ENCODE data around the gene MAB21L1. TPM values are rescaled to one million over a fixed set of nuclear protein-coding genes. Genes with fewer than 3 reads are reported as not detected.

The MAB21L1 gene
- polyA plus RNA-seq, 1 donor, result 7.0 TPM

DNA sequence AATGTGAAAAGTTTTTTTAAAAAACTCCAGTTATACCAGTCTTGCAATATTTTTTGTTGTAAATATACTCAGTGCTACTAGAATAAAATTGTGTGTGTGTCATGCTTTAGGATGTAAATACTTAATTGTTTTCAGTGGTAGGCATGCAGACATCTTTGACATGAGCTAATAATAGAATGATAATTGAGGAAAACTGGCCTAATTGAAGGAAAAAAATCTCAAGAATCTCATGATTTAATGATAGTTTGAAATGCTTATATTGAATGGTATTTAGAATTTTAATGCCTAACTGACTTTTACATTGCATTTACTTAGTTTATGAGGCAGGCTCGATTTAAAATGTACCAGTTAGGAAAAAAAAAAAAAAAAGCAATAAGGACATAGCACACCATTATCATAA lies 3.2 kb upstream of the MAB21L1 start:
- DNase-seq (ENCODE audit: low read depth), result no peak

- DNase-seq (ENCODE audit: low read depth), result no peak
These were observed 2.6 kb upstream of the MAB21L1 start for GRCh38 chr13:35479038-35479492.

DNA sequence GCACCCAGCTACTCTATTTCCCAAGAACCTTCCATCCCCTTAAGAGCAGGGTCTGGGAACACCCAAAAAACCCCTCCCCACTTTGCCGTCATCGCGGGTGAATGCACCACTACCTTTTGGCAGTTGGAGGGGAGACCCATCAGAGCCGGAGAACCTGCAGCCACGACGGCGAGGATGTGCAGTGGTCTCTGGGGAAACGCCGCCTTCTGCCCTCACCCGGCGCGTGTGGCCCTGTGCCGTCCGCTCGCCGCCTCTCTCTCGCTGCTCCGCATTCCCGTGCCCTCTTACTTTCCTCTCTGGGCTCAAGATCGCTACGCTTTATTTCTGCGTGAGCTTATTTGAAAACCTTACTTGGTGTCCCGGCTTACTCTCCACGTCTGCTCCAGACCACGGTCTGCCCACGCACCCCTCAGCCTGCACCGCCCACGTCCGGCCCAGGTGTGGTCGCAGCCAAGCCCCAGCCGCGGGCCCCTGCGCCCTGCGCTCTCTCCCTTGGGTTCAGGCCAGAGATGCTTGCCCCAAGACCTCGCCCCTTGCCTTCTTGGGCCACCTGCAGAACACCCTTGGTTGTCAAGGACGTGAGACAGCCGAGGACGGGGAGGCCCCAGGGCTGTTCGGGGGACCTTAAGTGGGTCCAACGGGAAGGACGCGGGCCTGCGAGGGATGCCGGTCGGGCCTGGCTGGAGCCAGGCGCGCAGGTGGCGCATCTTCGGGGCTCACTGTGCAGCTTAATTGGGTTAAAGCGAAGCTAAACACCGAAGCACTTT lies 2.0 kb upstream of the MAB21L1 start:
- DNase-seq (ENCODE audit: low read depth), result no peak

DNA sequence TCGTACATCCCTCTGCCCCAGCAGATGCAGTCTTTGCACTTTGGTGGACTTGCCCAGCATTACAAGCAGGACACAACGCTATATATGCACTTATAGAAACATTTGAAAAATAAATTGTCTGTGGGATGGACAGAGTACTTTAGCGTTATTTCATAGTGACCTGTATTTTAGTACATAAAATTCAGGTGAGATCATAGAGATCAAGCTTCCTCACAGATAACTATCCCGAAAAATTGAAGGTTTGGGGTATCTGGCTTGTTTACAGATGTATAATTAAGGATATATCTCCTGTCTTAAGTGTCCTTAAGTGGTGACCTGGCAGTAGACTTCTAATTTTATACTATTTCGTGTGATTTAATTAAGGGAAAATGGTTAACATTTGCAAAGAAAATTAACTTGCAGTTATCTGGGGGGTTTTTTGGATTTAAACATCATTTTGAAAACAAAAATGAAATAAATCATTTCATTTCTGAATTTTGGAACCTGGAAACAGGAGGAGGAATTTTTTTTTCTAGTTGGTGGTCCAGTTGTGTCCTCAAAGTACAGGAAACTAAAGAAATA lies 977 bp upstream of the MAB21L1 start:
- DNase-seq (ENCODE audit: low read depth), result no peak

DNA sequence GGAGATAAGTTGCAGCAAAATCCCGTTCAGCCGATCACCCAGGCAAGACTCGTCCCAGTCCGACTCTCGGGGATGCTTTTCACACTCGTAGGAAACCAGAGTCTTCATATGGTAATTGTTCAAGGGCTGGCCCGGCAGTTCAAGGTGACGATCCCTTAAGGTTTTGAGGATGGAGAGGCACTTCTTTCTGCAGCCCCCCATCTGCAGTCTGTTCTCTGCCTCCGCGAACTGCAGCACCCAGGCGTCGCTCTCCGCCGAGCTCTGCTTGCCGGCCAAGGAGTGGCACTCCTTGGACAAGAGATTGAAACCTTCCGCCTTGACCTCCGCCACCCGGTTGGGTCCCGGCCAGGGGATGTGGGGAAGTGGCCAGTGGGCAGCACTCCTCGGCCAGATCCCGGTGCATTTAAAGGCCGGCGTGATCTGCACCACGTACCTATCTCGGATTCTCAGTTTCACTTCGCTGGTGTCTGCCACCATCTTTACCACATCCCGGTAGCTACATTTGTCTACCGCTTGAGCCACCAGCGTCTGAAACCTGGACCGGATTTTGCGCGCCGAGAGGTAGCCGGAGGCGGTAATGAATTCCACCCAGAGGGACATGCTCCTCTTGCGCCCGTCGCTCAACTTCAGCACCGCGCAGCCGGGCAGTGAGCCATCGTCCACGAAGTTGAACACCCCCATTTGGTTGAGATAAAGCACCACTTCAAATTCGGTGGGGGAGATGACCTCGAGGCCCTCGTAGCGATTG lies 1.1 kb downstream of the MAB21L1 start:
- DNase-seq (ENCODE audit: low read depth), result no peak

DNA sequence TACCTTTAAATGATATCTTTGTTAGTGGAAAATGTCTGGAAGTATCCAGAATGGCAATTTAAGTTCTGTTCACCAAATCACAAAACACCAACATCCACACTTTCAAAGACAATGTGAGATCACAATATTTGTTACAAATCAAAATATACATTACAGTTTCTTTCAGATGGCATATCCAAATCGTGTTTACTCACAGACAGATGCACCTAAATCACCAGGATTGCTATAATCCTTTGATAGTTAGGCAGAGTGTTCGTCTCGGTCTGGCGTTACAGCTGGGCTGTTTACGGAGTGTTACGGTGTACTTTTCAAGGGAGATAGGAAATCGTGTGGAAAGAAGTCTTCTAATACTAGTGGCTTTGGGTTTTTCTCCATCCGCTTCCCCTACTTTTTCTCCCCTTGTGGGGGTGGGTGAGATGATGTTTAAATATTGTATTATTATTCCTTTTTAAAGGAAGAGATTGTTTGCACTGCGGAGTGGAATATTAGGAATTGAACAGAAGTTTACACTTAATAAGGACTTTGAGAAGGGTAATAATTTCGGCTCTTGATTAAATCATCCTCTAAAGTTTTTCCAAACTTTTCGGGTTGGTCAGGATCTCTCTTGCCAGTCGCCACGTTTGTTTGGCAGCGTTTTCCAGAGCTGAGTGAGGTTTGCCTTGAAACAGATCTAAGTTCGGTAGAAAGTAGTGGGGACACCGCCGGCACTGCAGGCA lies 1.8 kb downstream of the MAB21L1 start:
- DNase-seq (ENCODE audit: low read depth), result no peak

DNA sequence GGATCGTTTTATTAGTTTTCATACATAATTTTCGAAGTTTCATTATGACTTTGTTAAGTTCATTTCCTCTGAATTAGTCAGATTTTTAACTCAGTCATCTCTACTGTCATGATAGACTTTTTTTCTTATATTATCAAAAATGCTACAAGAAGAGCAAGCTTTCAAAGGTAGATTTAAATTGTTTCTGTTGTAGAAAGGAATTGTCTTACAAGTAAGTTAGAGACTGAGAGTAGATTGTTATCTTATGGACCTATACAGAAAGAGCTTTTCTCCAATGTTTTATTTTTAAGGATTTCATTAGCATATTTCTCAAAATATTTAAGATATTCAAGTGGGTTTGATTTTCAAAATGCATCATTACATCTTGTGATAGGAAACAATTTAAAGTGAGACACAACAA lies 2.7 kb downstream of the MAB21L1 start:
- no peak for DNase-seq (ENCODE audit: low read depth)

- DNase-seq (ENCODE audit: low read depth), result no peak
These were observed 3.2 kb downstream of the MAB21L1 start for GRCh38 chr13:35473206-35473775.

- no peak for DNase-seq (ENCODE audit: low read depth)
These were observed 4.1 kb downstream of the MAB21L1 start for GRCh38 chr13:35472323-35472881.

DNA sequence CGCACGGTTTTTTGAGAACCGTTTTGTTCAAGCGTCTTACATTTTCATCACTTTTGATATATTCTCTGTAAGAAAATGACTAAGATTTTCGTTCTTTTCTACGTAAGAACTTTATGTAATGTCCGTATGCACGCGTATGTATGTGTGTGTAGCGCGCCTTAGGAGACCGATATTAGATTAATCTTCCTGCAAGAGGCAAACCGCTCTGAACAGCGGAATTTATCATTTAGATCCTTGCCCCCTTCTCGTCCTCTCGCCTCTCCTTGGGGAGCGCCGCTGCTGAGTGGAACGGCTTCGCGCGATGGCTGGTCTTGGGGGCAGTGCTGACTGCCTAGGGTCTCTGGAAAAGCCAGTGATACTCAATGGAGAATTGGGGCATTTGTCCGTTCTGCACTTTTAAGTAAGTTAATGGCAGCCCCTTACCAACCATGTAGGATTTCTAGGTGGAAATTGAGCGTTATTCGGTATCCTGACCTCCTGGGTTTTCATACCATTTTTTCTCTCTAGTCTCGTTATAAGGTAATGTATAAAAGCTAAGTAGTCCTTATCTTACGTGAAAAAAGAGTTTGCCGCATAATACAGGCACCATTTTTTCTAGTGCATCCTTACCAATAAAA lies 4.7 kb downstream of the MAB21L1 start:
- no peak for DNase-seq (ENCODE audit: low read depth)

DNA sequence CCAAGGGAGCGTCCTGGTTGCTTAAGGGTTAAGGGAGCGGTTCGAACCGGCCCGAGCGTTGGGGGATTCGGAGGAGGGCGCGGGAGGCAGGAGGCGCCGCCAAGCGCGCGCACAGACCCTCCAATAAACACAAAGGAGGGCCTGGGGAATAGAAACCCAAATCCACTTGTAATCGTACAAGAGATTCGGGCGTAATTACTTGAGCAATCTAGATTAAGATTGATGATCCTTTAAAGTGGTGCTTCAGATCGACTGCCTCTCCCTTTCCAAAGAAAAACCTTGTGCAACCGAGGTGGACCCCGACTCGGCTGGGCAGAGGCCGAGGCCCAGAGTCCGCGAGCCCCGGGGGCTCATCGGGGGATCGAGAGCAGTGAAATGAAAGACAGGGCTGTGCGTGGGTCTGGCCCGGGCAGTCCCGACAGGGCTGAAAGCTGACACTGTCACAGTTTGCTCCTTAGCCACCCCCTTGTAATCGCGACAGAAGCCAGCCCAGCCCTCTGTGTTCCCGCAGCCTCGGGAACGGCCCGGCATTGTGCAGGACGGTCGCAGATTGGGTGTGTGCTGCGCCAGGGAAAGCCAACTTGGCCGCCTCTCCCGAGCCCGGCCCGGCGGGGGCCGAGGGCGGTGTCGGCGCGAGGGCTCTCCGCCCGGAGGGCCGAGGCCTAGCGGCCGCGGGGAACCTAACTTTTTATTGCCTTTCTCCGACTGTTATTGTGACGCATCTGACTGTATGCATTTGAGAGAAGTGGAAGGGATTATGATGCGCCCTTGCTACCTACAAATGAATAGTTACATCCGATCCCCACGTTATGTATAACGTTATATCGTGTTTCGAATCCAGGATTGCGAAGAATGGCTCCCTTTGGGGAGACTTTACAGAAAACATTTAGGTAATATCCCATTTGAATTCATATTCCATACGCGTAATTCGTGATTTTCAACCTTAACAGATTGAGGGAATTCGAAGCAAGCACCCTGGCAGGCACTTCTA lies 5.5 kb downstream of the MAB21L1 start:
- no peak for DNase-seq (ENCODE audit: low read depth)

- DNase-seq (ENCODE audit: low read depth), result no peak
These were observed 6.5 kb downstream of the MAB21L1 start for GRCh38 chr13:35469806-35470525.

- no peak for DNase-seq (ENCODE audit: low read depth)
These were observed 8.3 kb downstream of the MAB21L1 start for GRCh38 chr13:35468195-35468594.

- DNase-seq (ENCODE audit: low read depth), result no peak
These were observed 11.1 kb downstream of the MAB21L1 start for GRCh38 chr13:35465371-35465770.

DNA sequence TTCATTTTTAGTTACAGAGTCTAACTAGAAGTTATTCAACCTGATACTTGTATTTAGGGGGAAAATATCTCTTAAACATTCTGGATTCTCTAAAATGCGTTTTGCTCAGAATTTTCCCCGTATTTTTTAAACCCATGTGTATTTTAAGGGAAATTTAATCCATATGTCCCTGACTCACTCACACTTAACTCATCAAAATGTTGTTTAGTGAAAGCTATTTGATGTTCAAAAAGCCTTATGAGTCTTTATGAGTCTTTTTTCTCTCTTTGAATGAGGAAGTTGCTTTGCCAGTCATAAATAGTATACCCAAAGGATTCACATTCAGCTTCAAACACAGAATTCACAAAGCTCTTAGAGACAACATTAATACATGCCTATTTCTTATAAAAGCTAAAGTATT lies 16.4 kb downstream of the MAB21L1 start:
- DNase-seq (ENCODE audit: low read depth), result no peak

DNA sequence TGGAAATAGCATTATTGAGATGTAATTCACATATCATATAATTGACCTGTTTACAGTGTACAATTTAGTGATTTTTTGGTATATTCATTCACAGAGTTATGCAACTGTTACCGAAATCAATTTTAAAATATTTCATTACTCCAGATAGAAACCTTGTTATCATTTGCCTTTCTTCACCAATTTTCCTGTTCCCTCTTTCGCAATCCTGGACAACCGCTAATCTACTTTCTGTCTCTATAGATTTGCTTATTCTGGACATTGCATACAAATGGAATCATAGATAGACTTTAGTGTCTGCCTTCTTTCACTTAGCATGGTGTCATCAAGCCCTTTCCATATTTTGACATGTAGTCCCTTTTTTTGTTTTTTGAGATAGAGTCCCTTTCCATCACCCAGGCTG lies 19.2 kb downstream of the MAB21L1 start:
- no peak for DNase-seq (ENCODE audit: low read depth)

GRCh38 chr13:35455022-35455421 lies 21.5 kb downstream of the MAB21L1 start:
- no peak for DNase-seq (ENCODE audit: low read depth)

- no peak for DNase-seq (ENCODE audit: low read depth)
These were observed 26.7 kb downstream of the MAB21L1 start for GRCh38 chr13:35449821-35450220.

DNA sequence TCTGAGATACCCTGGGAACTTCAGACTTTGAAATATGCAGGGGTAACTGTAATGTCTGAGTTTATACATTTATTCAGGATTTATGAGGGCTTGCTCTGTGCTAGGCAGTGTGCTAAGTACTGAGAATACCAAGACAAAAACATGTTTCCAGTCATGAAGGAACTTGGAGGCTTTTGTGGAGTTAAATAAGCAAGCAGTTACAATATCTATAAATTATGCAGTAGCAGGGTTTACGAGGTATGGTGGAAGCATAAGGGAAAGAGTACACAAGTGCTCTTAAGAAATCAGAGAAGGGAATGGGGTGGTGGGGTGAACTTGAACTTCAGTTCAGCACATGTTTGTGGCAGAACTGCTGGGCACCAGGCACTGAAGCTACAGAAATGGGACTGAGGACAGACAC lies 28.0 kb downstream of the MAB21L1 start:
- no peak for DNase-seq (ENCODE audit: low read depth)
